Erythroblast (primary cell): ENCODE measurements around the gene CTNNA1.

ENCODE experiments used
- GATA1 ChIP-seq: IDR thresholded peaks from 2 replicates; pipeline ENCODE4 v1.6.1; 2011; ENCODE audit warnings: low read depth, mild to moderate bottlenecking, control low read depth, low read length, moderate library complexity
- POLR2A ChIP-seq: IDR thresholded peaks from 2 replicates; pipeline ENCODE4 v1.6.1; 2011; ENCODE audit warnings: mild to moderate bottlenecking, low read length

- no peak for TF ChIP-seq POLR2A
- no peak for TF ChIP-seq GATA1
These were observed 197.3 kb downstream of the CTNNA1 start for GRCh38 chr5:138950421-138951031.
